Activated gamma-delta T cell treated with Interleukin-2 at 50 U/mL for 16 hours (primary cell): ENCODE data around the gene CAPZA1.
A peak's percentile ranks its signal among the peaks of the same experiment; 100 is the strongest.

Experiments used
- DNase-seq: peaks from one replicate; pipeline ENCODE4 v3.0.0-alpha.2; 2020

CAPZA1 gene

DNA sequence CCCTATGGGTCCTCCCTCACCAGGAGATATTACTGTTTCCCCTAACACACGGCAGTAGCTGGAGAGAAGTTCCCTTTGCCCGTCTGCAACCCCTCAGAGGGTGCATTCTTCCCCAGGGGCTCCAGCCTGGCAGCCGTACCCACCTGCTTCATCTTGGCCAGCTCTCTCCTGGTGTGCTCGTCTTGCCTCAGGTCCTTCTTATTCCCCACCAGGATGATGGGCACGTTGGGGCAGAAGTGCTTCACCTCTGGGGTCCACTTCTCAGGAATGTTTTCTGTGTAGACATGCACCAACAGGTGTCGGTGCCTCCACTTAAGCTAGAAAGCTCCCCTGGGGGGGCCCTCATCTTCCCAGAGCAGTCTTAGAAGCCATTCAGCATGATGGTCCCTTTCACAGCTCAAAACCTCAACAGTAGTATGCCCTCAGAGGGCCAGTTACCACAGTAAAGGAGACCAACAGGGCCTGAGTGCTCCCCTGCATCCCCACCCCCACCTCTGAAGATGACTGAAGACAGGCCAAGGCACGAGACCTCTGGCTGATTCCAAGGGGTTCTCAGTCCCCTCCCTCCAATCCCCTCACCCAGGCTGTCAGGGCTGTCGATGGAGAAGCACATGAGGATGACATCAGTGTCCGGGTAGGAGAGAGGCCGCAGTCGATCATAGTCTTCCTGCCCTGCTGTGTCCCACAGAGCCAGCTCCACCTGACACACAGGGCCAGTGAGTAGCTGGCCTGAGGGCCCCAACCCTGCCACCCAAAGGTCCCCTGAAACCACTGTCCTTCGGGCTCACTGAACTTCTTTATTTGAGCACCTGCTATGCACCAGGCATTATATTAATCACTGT, 83.0 kb downstream of the CAPZA1 start:
- no peak for DNase-seq

DNA sequence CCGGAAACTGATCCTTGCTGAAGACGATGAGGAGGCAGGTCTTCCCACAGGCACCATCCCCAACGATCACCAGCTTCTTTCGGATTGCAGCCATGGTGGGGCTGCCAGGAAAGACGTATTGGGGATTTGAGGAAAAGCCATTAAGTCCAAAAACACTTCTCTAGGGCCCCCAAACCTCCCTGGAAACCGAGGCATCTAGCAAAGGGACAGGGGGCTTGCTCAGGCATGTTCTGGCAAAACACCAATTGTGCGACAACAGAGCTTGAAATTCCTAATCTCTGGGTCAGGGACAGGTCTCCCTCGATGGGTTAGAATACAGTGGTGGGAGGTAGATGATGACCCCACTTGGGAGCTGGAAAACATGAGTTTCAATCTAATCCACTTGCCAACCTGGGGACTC, 84.1 kb downstream of the CAPZA1 start:
- no peak for DNase-seq

DNA sequence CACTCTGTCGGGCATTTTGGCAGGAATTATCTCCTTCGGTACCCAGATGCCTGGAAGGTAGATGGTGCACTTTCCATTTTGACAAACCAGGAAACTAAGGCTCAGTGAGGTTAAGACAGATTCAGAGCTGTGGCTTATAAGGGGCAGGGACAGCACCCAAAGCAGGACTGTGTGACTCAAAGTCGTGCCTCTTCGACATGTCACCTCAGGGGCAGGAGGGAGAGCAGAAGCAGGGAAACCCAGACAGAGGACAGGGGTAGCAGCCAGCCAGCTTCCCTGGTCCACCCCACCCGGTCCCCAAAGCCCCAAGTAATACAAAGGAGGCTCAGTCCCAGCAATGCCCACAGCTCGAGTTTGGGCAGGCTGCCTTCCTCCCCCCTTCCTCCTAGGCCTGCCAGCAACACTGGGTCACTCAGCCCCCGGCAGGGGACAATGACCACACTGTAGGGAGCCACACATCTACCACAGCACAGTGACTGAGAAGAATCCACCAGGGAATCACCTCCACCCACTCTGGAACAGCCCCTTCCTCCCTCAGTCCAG, 84.8 kb downstream of the CAPZA1 start:
- no peak for DNase-seq

DNA sequence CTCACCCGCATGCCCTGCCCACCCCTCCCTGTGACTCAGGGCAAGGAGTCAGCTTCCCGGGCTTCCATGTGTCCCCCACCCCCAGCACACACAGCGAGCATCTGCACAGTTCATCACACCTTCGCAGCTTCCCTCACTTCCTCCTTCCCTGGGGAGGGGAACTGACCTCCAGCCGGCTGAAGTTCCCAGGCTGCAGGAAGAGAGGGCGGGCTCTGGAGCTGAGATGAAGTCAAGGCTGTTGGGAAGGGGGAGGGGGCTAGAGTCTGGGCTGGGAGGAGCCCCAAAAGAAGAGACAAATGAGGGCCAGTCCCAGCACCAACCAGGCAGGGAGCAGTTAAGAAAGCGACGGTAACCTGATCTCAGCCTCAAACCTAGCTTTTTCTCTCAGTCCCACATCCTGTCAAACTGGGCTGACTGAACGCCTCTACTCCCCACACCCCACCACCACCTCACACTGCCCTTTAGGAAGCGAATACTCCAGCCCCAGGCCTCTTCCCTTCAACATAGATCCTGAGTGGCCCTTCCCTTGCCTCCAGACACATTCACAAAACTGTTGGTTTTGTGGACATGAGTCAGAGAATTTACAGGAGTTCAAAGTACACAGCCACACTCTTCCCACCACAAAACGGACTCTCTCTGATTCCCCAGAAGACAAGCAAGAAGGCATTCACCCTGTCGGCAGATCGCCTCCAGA, 85.4 kb downstream of the CAPZA1 start:
- DNase-seq = peak; percentile 36

DNA sequence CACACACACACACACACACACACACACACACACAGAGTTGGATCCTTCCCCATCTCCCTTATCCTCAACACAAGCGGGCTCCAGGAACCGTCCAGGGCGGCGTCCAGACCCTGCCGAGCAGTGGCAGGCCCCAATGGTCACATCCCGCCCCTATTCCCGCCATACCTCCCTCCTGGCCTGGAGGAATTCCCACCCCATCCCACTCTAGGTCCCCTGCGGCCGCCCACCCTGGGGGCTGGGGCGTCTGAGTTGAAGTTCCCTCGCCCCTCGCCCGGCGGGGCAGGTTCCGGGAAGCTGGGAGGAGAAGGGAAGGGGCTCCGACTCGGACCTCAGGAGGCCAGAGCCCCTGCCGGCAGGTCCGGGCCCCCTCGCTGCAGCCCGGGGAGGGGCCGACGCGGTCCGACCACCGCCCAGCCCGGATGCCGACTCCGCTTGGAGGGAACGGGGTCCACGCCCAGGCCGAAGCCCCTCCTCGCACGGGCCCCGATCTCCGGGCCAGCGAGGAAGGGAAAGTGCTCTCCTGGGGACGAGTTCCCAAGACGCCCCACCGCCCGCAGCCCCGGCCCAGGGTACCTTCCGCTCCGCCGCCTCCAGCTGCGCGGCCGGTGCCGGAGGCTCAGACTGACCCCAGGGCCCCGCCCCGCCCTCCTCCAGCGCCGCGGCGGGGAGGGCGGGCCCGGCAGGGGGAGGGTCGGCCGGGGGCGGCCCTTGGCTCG, 87.0 kb downstream of the CAPZA1 start, which contains the start of gene RHOC:
Gene RHOC (minus strand): TSS at position 623 of the 716 bp plus-strand sequence. CDS start 3,328 bp downstream, outside the sequence.
- peak; percentile 27 for DNase-seq

DNA sequence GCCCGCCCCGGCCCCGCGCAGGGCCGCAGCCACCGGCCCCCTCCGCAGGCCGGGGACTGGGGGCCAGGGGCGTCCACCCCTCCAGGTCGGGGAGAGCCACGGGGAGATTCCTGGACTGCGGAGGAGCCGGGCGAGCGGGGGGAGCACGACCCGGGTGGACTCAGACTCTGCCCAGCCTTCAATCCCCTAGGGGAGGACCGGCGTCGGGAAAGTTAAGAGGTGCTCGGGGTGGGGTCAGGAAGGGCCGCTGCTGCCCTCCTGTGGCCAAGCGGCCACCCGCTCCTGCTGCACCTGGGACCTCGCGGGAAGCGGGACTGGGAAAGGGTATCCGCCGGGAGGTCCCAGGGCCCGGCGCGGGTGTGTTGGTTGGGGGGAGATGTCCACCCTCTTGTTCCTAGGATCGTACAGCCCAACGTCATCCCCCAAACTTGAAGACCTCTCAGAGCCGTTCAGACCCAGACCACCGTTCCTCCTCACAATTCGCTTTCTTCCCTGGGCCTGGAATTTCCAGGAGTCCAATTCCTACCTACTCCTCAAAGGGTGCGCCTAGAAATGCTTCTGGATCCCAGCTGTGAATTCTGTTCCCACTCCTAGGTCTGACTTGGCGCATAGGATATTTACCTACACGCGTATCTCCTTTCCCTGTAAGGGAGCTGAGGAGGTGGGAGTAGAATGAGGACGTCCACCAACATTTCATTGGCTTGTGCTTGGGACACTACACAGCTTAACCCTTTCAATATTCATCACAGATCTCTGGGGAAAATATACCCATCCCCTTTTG, 87.8 kb downstream of the CAPZA1 start:
- DNase-seq = peak; percentile 55

DNA sequence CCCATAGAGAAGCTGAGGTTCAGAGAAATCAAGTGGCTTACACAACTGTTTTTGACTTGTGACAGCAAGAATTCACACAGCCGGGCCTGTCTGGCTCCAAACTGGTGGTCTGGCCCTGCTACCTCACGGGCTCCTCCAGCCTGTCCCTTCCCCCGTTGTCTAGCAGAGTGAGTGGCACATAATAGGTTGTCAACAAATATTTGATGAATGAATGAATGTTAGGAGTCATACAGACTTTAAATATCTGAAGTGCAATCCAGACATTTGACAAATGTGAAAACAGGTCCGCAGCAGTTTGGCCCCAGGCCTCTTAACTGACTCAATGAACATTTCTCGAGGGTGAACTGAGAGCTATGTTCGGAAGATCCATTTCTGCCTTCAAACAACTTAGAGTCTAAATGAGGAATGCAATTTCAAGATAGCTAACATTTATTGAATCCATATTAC, 88.4 kb downstream of the CAPZA1 start:
- no peak for DNase-seq

DNA sequence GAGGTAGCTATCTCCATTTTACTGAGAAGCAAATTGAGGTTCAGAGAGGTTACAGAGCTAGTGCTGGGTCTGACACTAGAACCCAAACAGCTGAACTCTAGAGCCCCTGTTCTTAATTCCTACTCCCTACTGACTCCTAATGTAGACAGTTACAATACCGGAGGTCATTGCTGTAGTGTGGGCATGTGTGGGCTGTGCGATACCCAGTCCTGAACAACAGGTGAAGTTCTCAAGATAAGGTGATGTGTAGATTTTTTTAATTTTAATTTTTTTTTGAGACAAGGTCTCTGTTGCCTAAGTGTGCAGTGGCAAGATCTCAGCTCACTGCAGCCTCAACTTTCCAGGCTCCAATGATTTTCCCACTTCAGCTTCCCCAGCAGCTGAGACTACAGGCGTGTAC, 88.9 kb downstream of the CAPZA1 start:
- DNase-seq = no peak

DNA sequence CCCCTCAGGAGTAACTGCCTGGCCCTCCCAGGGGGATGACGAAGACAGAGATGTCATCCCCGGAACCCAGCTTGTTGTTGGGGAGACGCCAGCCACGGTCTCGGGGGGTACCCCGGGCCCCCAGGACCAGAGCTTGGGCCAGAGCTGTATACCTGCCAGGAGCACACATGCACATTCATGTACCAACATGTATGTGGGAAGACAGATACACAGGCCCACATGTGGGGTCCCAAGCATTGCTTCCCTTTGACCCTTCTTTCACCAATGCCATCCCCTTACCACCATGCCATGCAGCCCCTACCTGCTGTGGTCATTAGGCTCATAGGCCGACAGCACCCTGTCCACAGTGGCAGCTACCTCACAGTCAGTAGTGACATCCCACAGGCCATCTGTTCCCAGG, 90.5 kb downstream of the CAPZA1 start:
- DNase-seq = no peak

DNA sequence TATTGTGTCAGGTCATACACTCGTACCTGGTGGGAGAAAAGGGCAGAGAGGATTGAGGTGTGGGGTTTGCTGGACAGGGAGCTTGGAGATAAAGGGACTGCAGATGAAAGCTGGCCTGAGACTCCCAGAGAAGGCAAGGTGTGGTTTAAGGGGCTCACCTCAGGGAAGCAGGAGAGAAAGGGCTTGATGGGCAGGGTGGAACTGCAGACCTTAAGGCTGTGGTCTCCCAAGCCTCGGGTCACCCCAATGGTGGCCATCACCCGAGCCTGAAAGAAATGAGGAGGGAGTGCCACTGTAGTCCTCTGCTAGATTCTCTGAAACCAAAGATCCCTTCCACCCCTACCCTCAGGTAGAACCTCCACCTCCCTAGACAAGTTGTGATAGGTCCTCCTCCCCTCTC, 91.0 kb downstream of the CAPZA1 start:
- no peak for DNase-seq

DNA sequence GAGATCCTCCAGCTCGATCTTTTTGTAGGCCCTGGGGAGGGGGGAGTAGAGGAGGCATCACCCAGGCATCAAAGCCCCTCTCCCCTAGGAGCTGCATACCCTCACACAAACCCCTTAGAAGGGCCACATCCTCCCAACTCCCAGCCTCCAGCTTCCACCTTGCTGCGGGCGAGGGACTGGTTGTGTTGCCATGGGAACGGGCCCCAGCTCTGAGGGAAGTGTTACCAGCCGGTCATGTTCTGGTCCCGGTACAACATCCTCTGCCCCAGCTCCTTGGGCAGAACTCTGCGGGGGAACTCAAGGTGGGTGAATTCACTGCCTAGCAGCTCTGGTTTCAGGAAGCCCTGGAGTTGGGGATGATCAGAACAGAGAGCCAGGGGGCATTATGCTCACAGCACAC, 91.4 kb downstream of the CAPZA1 start:
- no peak for DNase-seq

DNA sequence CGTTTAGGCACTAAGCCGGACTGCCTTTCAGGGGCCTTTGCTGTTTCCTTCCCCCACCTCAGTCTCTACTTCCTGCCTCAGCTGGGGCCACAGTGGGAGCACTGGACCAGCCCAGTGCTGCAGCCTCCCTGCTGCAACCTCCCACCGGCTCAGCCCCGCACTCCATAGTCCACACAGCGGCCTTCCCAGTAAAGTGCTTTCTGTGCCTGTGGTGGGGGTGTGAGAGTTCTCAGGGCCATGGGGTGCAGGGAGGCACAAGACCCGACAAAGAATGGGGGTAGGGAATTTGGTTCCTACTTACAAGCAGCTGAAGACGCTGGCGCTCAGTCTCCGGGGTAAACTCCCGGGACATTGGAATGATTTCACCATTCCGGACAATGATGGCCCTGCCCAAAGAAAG, 92.0 kb downstream of the CAPZA1 start:
- no peak for DNase-seq

DNA sequence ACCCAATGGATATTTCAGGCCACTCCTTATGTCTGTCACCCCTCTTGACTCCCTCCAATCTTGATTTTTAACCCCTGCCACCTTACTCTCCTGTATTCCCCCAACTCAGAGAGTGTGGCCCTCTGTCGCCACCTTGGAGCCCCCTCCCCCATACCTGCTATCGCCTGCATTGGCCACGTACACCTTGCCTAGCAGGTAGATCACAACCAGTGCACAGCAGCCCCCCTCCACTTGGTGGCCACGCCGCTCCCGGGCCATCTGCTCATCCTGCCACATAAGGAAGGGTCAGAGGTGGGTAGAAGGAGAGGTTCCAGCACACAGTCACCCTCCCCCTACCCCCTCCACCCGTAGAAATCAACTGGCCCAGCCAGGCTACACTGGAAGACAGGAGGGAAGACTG, 92.6 kb downstream of the CAPZA1 start:
- no peak for DNase-seq

DNA sequence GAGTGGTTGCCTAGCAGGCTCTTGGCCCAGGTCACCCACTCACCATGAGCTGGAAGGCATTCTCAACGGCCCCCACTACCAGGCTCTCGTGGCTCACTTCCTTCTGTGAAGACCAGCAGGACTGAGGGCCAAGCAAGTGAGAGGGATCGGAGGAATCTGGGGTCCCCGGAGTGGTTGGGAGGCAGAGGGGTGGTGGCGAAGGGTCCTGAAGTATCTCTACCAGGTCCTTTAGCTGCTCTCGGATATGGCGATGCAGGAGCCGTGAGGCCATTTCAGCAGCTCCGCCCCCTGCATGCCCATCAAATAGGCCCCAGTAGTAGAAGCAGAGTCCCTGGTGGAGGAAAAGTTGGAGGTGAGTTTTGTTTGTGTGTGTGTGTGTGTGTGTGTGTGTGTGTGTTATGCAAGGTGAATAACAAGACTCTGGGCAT, 93.1 kb downstream of the CAPZA1 start:
- DNase-seq = no peak

DNA sequence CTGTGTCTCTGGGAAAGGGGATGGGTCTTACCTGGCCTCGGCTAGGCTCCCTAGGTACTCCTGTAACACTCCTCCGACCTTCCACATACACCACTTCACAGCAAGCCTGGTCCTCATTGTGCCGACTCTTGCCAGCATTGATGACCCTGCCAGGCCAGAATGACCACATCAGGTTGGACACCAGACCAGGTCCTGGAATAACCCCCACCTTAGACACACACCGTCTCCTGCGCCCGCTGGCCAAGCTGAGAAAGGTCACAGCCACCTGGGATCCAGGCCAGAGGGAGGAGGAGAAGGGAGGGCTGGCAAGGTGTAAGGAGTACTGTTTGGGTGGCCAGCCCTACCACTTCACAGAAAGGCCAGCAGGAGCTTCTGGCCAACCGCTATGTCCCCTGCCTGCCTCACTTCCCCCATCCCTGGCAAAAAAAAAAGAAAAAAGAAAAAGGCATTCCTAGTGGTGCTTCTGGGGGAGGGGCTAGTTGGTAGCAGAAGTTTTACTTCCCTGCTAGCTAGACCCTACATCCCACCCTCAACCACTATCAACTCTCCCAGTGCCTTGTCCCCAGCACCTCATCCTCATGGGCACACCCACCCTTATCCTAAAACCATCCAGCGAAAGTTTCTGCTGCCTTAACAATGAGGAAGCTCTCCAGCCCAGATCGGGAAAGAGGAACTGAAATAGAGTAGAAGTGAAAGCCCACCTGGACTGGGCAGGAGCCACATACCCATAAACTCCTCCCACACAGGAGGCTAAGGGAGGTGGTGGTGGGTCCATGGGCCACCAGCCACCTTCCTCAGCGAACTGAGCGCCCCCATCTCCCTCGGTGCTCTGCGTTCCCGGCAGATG, 94.1 kb downstream of the CAPZA1 start:
- no peak for DNase-seq

DNA sequence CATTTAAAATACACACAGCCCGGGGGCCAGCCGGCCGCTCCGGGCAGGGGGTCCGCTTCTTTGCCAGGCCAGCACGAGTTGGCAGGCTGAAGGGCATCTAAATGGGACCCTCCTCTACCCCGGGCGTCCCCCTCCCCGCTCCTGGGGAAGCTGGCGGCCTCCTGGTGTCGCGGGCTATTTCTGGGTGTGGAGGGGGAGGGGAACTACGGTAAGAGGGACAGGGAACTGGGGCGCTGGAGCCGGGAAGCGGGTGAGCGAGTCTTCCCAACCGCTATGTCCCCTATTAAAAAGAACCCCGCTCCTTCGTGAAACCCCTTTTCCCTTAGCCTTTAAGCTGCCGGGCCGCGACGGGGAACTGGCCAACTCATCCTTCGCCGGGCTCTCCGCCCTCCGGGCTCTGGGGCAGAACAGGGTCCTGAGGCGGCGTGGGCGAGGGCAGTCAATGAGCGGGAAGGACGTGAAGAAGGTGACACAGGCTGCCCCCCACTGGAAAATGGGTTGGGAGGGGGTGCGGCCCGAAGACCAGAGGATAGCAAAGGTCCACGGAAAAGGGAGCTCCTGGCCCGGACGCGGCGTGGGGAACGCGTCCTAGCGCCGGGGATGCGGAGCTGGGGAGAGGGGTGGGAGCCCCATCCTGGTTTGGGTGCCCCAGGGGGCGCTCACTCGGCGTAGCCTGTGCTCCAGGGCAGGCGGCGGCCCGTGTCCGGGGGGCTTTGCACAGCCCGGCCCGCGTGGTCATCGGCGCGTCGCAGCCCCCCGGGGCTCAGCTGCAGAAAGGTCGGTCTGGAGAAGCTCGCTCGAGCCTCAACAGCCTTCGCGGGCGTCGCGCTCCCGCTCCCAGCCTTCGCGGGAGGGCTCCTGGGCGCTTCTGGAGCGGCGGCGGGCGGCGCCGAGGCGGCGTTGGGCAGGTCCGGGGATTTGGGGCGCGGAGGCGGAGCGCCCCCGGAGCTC, 95.0 kb downstream of the CAPZA1 start:
- no peak for DNase-seq

DNA sequence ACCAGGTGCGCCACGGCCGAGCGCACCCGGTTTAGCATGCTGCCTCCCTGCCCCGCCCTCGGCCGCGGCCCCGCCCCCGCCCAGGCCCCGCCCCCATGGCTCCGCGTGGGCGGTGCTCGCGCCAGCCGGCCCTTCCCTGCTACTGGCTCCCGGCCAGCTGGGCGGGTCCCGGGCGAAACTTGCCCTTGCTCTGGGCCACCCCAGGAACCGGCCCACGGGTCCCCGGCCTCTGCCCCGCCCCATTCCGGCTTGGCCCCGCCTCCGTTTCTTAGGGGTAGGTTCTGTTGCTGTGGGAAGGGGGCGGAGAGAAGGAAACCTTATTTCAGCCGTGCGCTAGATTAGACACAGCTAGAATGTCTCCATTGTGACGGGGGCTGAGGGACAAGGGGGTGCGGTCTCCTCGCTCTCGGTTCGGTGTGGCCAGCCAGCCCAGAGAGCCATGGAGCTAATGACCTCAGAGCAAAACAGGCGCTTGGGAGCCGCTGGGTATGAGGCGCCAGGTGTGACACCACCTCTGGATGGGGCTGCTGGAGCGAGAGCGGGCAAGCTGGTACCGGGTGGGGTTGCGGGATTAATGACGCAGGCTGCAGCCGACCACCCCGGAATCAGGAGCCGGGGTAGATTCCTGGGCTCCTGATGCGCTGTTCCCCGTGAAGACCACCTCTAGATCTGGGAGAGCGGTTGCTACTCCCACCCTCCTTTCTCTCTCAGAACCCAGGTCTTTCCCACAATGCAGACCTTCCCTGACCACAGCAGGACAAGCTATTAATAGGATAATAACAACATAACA, 95.8 kb downstream of the CAPZA1 start, which contains the start of gene PPM1J:
Gene PPM1J (minus strand): TSS at position 69 of the 790 bp plus-strand sequence. CDS start 31 bp downstream, at position 38.
- peak; percentile 97 for DNase-seq

DNA sequence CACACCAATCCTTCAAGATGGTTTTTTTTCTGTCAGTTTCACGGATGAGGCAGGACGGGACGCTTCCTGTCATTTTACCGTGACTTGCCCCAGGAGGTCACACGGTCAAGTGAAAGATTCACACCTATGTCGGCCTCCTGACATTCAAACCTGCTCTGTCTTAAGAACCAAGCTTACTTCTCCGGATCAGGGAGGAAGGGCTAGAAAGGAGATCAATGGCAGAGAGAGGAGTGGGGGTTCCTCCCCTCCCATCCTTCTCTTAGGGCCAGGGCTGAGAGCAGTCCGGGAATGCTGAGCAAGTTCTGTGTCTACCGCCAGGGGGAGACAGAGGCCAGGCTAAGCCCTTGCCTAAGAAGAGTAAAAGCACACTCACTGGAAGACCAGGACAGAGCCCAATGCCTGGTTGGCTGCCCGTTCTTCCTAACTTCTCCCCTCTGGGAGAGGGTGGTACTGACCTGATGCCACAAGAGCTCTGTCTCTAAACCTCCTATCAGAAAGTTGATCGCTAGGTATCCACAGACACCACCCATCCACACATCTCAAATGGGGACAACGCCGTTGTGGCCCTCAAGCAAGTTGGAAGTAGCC, 96.6 kb downstream of the CAPZA1 start:
- peak; percentile 75 for DNase-seq
